Stromal cell of bone marrow (primary cell): ENCODE measurements around the gene C16orf74.

ENCODE experiments used
- DNase-seq: peaks from one replicate; pipeline ENCODE4 v3.0.0-alpha.2; 2012; ENCODE audit warnings: low read depth

C16orf74 gene

DNA sequence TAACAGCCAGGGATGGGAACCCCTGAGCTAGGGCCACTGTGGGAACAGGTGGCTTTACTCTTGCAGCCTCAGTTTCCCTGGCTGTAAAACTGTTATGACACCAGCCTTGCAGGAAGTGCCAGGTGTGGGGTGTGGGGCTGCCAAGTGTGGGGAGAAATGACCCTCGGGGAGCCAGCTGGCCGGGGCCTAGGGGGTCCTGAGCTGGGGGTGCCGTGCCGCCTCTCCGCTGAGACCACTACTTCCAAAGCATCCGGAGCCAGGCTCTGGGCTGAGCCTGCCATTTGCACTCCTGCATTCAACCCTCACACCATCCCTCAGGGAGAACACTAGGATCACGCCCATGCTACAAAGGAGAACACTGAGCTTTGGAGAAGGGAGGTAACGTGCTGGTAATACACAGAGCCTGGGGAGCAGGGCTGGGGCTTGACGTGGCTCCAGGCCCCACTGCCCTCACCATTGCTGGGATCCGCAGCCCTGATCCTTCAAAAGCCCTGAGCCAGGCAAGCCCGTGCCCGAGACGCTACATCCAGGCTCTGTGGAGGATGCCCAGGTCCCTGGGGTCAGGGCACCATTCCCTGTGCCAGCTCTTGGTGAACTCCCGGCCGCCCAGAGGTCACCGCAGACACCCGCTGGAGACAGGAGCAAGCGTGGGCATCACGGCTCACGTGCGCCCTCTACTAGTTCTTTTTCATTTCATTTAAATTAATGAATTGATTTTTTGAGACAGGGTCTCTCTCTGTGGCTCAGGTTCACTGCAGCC, 33.3 kb downstream of the C16orf74 start:
- DNase-seq = peak; percentile 21

DNA sequence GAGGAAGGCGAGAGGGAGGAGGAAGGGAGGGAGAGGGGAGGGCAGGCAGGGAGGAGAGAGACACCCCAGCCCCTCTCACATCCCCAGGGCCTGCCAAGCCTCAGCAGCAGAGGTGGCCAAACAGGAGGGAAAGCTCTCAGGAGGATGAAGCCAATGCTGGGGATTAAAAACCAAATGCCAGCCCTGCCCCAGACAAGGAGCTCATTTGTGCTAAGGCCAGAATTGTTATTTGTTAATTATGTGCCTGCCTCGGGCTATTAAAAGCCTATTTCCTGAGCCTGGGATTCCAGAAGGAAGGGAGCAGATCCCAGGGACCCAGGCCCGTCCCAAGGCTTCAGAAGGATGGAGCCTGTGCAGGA, 34.2 kb downstream of the C16orf74 start:
- DNase-seq = no peak

DNA sequence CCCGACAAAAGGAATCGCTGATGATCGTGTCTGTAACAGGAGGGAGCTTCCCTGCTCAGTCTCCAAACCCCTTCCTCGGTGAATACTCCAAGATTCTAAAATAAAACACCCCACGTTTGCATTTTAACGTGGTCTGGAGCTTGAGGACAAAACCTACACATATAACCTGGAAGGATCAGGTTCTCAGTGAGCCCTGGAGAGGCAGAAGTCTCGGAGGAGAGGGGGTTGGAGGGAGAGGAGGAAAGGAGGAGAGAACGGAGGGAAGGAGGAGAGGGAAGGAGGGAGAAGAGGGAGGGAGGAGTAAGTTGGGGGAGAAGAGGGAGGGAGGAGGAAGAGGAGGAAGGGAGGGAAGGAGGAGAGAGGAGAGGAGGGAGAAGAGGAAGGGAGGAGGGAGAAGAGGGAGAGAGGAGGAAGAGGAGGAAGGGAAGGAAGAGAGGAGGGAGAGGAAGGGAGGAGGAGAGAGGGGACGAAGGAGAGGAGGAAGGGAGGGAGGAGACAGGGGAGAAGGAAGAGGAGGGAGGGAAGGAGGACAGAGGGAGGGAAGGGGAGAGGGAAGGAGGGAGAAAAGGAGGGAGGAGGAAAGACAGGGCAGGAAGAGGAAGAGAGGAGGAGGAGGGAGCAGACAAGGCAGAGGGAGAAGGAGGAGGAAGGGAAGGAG, 34.7 kb downstream of the C16orf74 start:
- no peak for DNase-seq

DNA sequence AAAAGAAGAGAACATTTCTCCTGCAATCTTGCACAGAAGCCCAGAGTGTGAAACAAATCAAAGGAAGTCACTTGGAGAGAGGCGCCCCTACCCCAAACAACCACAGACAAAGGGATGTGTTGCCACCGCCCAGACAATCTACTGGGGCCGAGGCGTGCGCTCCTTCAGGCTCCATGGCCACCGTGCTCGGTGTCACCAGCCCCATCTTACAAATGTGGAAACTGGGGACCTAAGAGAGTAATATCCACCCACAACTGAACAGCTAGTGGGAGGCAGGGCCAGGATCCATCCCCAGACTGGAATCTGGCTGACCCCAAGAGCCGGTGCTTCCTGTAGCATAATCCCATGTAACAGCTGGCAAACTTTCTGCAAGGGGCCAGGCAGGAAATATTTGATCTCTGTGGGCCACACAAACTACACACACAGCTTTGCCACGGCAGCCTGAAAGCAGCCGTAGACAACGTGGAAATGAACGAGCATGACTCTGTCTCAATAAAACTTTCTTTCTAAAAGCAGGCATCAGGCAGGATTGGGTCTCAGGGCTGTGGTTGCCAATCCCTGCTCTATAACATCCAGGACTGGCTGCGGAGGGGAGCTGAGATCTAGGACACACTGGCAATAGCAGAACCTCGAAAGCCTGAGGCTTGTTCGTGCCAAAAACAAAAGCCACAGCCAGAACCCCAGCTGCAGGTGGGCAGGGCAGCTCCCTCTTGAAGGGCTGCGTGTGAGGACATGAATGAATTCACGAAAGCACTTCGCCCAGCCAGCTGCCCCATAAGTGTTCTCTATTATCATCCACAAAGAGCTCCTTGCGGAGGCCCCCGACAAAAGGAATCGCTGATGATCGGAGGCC, 35.5 kb downstream of the C16orf74 start:
- no peak for DNase-seq

DNA sequence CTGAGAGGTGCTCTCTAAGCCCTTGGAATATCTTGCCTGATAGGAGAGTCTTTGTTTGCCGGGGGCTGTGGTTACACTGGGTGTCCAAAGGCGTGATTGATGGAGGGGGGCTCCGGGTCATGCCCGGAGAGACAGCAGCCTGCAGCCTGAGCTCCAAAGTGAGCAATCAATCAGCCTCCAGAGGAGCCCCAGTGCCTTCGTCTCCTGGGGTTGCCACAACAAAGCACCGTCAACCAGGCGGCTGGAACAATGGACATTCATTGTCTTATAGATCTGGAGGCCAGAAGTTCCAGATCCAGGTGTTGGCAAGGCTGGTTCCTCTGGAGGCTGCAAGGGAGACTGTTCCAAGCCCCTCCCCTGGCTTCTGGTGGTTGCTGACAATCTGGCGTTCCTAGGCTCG, 38.1 kb downstream of the C16orf74 start:
- no peak for DNase-seq

DNA sequence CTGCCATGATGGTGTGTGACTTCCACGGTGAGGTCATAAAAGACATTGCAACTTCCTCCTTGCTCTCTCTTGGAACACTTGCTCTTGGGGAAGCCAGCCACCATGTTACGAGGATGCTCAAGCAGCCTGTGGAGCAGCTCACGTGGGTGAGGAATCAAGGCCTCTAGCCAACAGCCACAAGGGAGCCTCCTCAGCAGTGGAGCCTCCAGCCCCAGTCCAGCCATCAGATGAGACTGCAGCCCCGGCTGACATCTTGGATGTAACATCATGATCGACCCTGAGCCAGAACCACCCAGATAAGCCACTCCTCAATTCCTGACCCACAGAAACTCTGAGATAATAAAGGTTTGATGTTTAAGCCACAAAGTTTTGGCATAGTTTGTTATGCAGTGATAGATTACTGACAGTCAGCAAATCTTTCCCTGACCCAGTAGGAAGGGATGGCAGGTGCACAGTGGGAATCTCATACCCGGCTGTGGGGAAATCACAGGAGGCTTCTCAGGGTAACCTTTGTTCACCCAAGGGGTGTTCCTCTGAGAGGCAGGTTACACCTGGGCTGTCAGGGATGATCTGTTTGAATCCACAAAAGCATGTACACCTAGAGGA, 38.8 kb downstream of the C16orf74 start:
- DNase-seq = no peak

DNA sequence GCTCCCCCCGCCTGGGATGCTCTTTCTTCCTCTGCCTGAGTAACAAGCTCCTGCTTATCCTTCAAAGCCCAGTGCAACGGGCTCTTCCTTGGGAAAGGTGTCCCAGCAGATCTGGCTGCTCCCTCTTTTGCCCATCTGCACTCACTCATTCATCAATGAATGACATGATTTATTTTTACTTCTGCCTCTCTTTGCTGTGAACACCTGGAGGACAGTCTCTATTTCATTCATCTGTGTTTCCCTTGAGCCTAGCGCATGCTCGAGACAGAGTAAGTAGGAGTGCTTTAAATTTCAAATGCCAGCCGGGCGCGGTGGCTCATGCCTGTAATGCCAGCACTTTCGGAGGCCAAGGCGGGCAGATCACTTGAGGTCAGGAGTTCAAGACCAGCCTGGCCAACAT, 40.2 kb downstream of the C16orf74 start:
- no peak for DNase-seq

DNA sequence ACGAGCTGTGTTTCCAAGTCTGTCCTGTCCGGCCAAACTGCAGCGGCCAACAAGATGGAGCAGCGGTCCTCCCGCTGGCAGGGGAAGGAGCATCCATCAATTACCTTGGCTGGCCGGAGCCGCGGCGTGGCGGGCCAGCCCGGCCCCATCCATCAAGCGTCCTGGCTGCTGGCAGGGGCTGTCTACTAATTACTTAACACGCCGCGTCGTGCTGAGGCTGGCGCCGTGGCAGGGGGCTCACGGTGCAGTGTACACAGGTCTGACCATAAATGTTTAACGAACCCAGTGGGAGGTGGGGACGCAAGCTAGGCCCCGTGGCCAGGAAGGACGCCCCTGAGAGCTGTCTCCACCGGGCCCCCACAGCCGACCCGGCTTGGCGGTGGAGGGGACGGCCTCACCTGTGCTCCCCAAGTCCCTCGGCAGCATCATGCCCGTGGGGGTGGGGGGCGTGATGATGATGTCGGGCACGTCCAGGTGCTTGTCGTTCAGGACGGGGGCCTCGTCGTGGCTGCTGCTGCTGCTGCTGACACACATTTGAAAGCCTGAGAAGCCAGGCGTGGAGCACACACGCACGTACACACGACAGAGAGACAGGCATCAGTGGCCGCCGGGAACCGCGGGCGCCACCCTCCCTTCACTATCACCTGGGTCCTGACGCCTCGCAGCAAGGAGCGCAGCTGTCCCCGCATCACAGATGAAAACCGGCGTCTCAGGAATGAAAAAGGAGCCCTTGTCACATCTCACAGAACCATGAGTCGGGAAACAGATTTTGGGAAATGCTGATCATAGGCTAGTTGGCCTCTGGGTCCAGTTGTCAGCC, 40.9 kb downstream of the C16orf74 start:
- no peak for DNase-seq

DNA sequence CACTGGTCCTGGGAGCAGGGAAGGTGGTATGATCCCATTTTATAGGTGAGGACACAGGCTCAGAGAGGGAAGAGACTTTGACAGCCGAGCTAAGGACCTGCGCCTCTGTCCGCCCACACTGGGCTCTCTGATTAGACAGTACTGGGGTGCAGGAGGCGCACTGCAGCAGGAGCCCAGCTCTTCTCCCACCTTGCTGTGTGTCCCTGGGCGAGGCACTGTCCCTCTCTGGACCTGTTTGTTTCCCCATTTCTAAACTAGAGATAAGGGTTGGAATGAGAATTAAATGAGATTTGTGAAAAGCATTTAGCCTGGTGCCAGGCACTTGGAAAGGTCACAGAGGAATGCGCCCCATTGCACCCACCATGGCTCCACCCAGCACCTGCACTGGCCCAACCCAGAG, 42.6 kb downstream of the C16orf74 start:
- DNase-seq = no peak

DNA sequence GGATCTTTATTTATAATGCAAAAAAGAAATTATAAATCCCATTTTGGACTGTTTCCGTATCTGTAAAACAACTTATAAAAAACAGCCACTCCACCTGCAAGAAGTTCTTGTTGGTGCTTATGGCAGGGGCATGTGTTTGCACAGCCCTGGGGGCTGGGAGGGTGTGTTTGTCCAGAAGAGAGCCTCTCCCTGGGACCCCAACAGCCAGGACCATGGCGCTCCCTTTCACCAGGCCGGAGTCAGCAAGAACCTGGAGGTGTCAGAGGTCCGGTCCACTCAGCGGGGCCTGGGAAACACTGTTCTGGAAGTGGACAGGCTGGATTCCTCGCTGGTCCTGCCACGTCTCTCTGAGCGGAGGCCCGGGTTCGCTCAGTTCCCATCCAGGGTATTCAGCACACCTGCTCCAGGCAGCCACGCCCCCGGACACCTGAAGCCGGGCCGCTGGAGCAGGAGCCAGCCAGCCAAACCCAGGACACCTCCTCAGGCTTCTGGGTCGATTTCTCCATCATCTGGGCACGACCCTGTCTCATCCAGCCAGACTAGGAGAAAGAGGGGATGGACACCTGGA, 43.3 kb downstream of the C16orf74 start:
- DNase-seq = no peak

DNA sequence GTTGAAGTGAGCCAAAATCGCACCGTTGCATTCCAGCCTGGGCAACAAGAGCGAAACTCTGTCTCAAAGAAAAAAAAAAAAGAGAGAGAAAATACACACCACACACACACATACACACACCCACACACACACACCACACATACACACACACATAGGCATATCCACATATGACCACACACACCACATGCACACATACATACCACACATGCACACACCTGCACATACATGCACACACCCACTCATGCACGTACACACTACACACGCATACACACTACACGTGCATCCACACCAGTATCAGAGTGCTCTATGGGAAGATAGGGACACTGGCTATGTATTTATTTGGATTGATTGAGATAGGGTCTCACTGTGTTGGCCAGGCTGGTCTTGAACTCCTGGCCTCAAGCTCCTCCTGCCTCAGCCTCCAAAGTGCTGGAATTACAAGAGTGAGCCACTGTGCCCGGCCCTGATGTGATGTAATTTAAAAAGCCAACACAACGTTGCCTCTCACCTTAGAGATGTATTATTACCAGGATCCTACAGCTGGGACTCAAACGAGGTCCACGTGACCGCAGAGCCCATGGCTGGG, 44.4 kb downstream of the C16orf74 start:
- DNase-seq = no peak

DNA sequence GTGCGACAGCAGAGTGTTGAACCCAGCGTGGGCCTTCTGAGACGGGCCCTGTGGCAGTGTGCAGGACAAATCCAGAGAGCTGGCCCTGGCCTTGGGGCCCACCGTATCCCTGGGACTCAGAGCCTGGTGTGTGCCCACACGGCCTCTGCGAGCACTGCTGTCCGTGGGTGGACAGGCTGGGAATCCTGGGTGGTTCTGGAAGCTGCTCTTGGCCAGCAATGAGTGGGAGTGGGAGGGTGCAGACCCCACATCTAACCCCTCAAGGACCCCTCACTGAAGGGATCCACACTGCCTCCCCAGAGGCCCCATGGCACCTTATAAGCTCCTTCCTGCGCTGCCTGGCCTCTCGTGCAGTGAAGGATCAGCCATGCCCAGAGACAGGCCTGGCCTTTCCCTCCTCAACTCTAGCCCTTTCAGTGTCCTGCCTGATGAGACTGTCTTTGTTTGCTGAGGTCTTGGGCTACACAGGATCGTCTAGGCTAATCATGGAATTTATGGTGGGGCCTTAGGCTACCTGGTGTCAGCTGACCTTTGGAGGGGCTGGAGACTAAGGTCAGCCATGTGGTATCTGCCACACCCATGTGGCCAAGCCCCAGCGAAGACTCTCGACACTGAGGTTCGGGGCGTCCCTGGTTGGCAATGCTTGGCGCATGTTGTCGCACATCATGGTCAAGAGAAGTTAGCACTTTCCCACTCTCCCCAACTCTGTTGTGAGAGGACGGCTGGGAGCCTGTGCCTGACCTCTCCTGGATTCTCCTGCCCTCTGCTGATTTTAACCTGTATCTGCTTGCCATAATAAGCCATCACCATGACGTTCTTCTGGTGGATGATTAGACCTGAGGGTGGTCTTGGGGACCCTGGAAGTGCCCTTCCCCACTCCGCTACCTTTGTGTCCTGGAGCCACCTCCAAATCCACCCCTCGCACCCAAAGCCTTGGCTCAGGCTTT, 45.7 kb downstream of the C16orf74 start:
- no peak for DNase-seq

DNA sequence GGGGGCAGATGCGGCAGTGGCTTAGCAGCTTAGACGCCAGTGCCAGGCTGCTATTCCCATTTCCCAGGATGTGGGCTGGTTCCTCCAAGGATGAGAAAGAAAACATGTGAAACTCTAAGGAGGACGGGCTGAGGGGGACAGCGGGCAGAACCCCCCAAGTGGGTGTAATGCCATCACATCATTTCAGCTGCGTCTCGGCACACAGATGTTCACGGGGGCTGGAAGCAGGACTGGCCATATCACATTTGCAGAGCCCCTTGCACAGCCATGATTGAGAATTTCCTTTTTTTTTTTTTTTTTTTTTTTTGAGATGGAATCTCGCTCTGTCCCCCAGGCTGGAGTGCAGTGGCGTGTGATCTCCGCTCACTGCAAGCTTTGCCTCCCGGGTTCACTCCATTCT, 46.9 kb downstream of the C16orf74 start:
- DNase-seq = no peak

DNA sequence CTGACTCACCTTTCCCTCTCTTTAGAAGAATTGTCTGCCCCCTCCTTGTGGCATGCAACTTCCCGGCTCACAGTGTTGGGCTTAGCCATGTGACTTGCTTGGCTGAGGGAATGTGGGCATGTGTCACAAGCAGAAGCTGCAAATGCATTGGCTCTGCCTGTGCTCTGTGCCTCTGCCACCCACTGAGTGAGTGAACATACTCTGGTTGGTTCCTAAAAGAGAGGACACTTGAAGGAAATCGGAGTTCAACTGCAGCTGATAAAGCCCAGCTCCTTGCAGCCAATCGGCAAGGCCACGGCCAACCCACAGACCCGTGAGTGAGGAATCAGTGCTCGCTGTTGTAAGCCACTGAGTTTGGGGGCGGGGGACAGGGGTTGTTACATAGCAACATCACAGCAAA, 51.3 kb downstream of the C16orf74 start:
- peak; percentile 25 for DNase-seq

DNA sequence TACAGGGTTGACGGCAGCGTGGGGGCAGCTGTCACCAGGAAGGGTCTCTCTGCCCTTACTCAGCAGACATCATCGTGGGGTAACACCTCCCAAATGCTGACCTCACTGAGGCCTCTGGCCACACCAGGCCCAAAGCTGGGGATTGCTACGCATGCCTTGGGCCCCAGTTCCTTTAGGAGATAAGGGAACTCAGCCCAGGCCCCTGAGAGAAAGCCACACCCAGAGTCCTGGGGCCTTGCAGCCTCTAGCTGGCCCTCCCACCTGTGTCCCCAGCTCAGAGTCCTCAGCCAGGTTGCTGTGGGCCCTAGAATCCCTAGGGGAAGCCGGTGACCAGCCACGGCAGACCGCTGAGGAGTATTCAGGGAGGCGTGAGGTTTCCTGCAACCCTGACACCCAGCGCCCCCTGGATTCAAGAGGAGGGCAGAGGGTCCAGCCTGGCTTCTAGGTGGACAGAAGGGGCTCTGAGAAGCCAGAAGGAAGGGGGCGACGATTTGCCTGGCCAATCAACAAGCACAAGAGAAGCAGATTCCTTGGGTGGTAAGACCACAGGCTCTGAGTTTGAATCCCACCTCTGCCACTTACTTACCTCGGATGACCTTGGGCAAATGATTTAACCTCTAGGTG, 51.8 kb downstream of the C16orf74 start:
- no peak for DNase-seq

DNA sequence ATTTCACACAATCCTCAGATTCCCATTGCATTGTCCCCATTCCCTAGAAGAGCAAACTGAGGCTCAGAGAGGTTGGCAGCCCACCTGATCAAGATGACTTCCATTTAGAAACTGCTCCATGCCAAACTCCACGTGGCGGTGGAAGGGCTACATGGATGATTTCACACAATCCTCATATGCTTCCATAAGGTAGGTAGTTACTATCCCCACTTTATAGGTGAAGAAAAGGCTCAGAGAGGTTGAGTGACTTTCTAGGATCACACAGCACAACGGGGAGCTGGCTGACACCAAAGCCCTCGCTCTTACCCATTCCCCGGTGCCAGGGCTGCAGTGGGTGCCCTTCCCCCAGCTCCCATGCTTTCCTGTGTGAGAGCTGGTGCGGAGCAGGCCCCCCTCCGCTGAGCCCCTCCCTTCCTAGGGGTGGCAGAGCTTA, 52.4 kb downstream of the C16orf74 start:
- no peak for DNase-seq

DNA sequence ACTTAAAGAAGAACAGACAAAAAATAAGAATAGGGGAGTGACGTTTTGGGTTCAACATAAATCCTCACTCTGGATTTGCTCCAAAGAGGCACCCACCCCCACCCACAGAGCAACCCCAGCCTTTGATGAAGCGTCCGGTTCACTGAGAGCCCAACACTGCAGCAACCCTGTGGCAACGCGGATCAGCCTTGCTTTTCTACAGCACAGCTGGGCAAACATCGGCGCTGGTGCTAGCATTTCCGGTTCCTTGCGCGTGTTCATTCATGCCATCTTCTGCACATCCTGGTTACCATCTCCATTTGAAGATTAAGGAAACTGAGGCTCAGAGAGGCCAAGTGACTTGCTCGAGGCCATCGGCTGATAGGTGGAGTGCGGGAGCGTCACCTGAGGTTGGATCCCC, 53.5 kb downstream of the C16orf74 start:
- DNase-seq = no peak

DNA sequence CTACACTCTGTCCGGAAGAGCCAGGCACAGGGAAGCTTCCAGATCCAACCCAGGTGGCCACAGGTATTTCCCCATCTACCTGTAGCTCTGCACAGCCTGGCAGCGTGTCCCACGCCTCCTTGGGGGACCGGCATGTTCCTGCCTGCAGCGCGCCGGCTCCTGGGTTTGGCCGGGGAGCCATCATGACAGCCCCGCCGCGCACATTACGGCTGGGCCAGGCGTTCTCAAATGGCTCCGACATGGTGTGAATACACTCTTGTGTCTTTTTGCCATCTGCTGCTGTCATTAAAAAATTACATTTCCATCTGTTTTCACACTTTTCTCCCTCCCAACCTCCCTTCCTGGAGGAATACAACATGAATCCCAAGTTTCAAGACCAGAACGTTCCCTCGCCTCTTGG, 54.1 kb downstream of the C16orf74 start:
- no peak for DNase-seq
